Neuronal stem cell (in vitro differentiated cells): Measurements from ENCODE around the gene CLIC4.

Experiments used
- DNase-seq: peaks from one replicate; pipeline ENCODE4 v3.0.0-alpha.2; 2013; ENCODE audit warnings: low spot score
- H2AFZ ChIP-seq: one replicate; pipeline ENCODE4 v1.6.1; 2013; ENCODE audit warnings: mild to moderate bottlenecking, low read length, inconsistent platforms
- H2AK5ac ChIP-seq: 2 replicates; pipeline ENCODE4 v1.6.1; 2013; ENCODE audit warnings: low read depth, mild to moderate bottlenecking, inconsistent platforms, low read length, moderate library complexity, mixed read lengths
- H2BK120ac ChIP-seq: 2 replicates; pipeline ENCODE4 v1.6.1; 2013; ENCODE audit warnings: low read depth, mild to moderate bottlenecking, inconsistent platforms, low read length, moderate library complexity, mixed read lengths
- H2BK12ac ChIP-seq: one replicate; pipeline ENCODE4 v1.6.1; 2013; ENCODE audit warnings: low read length, inconsistent platforms
- H2BK15ac ChIP-seq: 2 replicates; pipeline ENCODE4 v1.6.1; 2013; ENCODE audit warnings: mild to moderate bottlenecking, low read length, inconsistent platforms, mixed read lengths
- H2BK5ac ChIP-seq: one replicate; pipeline ENCODE4 v1.6.1; 2013; ENCODE audit warnings: inconsistent platforms, mild to moderate bottlenecking, low read length, moderate library complexity
- H3K14ac ChIP-seq: one replicate; pipeline ENCODE4 v1.6.1; 2013; ENCODE audit warnings: low read length, inconsistent platforms
- H3K18ac ChIP-seq: 2 replicates; pipeline ENCODE4 v1.6.1; 2013; ENCODE audit warnings: low read length, inconsistent platforms
- H3K23ac ChIP-seq: 2 replicates; pipeline ENCODE4 v1.6.1; 2013; ENCODE audit warnings: low read depth, mild to moderate bottlenecking, mixed read lengths, low read length, inconsistent platforms; ENCODE audit not compliant: poor library complexity
- H3K27ac ChIP-seq: replicated peaks from 3 replicates; pipeline ENCODE4 v1.5.1; 2013; ENCODE audit warnings: low read length, inconsistent platforms
- H3K27me3 ChIP-seq, 3 experiments: 2 replicates each; pipeline ENCODE4 v1.6.1; 2013; ENCODE audit warnings: low read length in 3 of 3, mild to moderate bottlenecking in 2 of 3, inconsistent platforms in 1 of 3, low read depth in 1 of 3, mixed read lengths in 1 of 3, moderate library complexity in 1 of 3; ENCODE audit not compliant: control insufficient read depth in 3 of 3, insufficient read depth in 3 of 3
- H3K36me3 ChIP-seq, 2 donors: replicated peaks in 1 of 2; 2 replicates each; pipeline ENCODE4 v1.6.1; 2013; ENCODE audit warnings: low read length in 2 of 2; ENCODE audit not compliant: control insufficient read depth in 2 of 2, insufficient read depth in 2 of 2
- H3K4ac ChIP-seq: 2 replicates; pipeline ENCODE4 v1.6.1; 2013; ENCODE audit warnings: inconsistent platforms, mild to moderate bottlenecking, low read length, moderate library complexity
- H3K4me1 ChIP-seq, 2 donors: 1 replicate in 1 of 2; 2 replicates in 1 of 2; pipeline ENCODE4 v1.6.1; 2013; ENCODE audit warnings: low read length in 2 of 2, low read depth in 1 of 2; ENCODE audit not compliant: control insufficient read depth in 2 of 2, insufficient read depth in 1 of 2
- H3K4me2 ChIP-seq: one replicate; pipeline ENCODE4 v1.6.1; 2013; ENCODE audit warnings: mild to moderate bottlenecking, low read length, inconsistent platforms; ENCODE audit not compliant: insufficient read depth, poor library complexity, severe bottlenecking
- H3K4me3 ChIP-seq, 2 donors: 2 replicates each; pipeline ENCODE4 v1.5.1; 2013; ENCODE audit warnings: low read length in 2 of 2, mild to moderate bottlenecking in 2 of 2, inconsistent platforms in 1 of 2, moderate library complexity in 1 of 2
- H3K79me1 ChIP-seq: one replicate; pipeline ENCODE4 v1.6.1; 2013; ENCODE audit warnings: low read depth, mild to moderate bottlenecking, inconsistent platforms, low read length, moderate library complexity
- H3K9ac ChIP-seq: one replicate; pipeline ENCODE4 v1.6.1; 2013; ENCODE audit warnings: mild to moderate bottlenecking, low read depth, low read length, inconsistent platforms; ENCODE audit not compliant: poor library complexity
- H3K9me3 ChIP-seq, 2 donors: replicated peaks in 1 of 2; 2 replicates each; pipeline versions ENCODE3 to v1.6.1; 2013; ENCODE audit warnings: low read length in 2 of 2, mild to moderate bottlenecking in 2 of 2, inconsistent platforms in 1 of 2, low read depth in 1 of 2, mixed read lengths in 1 of 2, moderate library complexity in 1 of 2; ENCODE audit not compliant: control insufficient read depth in 2 of 2, insufficient read depth in 1 of 2
- H4K8ac ChIP-seq: one replicate; pipeline ENCODE4 v1.6.1; 2013; ENCODE audit warnings: low read depth, mild to moderate bottlenecking, inconsistent platforms, low read length, moderate library complexity
- H4K91ac ChIP-seq: one replicate; pipeline ENCODE4 v1.6.1; 2013; ENCODE audit warnings: low read length, low read depth, mild to moderate bottlenecking, inconsistent platforms; ENCODE audit not compliant: poor library complexity
- WGBS, 2 donors: extraction: QIAGEN DNeasy Blood & Tissue Kit; methylation state at CpG; one replicate each; pipeline ENCODE4 v1.1.7; 2013; ENCODE audit warnings: missing lambda C conversion rate in 2 of 2, mixed read lengths in 1 of 2; ENCODE audit not compliant: insufficient read length in 2 of 2, insufficient replicate concordance in 1 of 2; ENCODE audit errors: extremely low coverage in 2 of 2; 5-methylcytosine and 5-hydroxymethylcytosine counted together

Gene CLIC4

DNA sequence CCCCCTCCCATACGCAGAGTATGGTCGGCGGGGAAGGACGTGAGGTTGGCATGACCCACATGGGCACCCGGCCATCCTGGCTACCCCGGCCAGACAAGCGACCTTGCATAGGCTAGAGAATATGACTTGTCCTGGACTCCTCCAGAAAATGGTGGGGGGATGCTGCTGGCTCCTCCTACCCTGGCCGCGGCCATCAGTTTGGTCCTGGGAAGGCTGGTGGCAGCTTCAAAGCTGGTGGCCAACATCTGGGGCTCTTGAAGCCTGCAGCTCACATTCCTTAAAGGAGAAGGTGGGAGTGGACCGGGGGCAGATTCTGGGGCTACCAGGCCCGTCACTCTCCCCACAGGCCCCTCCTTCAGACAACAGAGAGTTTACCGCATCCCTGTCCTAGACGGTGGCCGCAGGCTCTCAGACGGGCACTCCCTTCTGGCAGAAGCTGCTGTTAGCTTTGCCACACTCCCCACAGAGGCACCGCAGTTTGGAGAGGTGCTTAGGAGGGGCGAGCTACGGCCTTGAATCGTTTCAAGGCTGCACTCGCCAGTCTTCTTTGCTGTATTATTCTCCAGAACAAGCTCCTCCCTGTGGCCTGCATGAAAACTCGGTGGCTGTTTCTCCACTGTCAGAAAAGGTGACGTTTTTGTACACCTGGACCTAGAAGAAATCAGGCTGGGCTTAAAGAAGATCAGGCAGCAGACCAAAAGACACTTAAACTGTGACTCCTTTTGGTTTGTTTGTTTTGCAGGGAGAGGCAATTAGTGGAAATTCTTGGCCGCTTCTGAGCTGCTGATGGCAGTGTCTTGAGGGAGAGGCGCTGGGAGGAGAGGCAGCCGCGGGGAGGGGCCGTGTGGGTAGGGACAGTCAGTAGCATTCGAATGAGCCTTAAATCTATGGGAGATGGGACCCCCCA is 116.8 kb downstream of the CLIC4 start:
- Histone ChIP-seq H3K27ac (no peak overlapping the region), H3K9ac (no peak overlapping the region), H2BK5ac (peak overlapping the region; percentile 20), H3K4me3 (no peak overlapping the region), H4K91ac (no peak overlapping the region), H2BK15ac (peak overlapping the region; percentile 91), H3K4ac (no peak overlapping the region), H3K14ac (no peak overlapping the region), H3K9me3 (no peaks in the 10 kb centered on the region), H3K4me1 (peaks cover 3 to 10% of the 10 kb centered on the region in 2 donors), H2AFZ (peak overlapping the region; percentile 75), H3K4me2 (no peak overlapping the region), H3K18ac (no peak overlapping the region), H2BK12ac (no peak overlapping the region), H4K8ac (no peak overlapping the region), H3K27me3 (peaks cover 0 to 47% (median 0%) of the 10 kb centered on the region in 3 experiments), H3K36me3 (no peaks in the 10 kb centered on the region), H3K23ac (peak overlapping the region; percentile 28), H3K79me1 (no peaks in the 10 kb centered on the region), H2BK120ac (peak overlapping the region; percentile 43), H2AK5ac (peak overlapping the region; percentile 66)
- no CpG with 5 or more reads among the region's 28 CpGs for WGBS, 2 donors
- no peak for DNase-seq

DNA sequence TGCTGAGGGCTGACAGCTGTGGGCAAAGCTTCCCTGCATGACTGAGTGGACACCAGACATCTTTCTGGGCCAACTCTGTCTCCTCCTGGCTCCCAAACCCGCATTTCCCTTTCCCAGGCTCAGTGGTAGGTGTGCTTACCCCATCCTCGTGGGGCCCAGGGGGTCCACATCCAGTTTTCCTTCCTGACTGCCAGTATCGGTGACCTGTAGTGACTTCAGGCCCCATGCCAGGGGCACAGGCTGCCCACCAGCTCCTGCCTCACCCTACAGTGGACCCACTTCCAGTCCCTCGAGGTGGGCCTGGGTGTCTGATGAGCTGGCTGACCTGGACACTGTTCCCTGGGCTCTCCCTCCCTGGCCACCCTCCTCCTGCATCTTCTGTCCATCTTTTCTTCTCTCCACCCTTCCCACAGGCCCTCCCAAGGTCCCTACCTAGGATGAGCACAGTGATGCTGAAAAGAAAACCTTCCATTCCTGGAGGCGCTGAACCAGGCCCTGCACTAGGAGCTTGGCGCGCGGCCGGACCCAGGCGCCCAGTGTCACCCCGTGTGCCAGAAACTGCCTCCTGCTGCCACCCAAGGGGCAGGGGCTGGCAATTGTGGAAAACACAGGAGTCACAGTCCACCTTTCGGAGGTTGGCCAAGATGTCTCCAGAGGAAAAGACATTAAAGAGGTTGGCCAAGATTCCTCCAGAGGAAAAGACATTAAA is 117.7 kb downstream of the CLIC4 start:
- no peak for DNase-seq
- whole genome bisulfite sequencing, 2 donors, result no CpG with 5 or more reads among the region's 12 CpGs

DNA sequence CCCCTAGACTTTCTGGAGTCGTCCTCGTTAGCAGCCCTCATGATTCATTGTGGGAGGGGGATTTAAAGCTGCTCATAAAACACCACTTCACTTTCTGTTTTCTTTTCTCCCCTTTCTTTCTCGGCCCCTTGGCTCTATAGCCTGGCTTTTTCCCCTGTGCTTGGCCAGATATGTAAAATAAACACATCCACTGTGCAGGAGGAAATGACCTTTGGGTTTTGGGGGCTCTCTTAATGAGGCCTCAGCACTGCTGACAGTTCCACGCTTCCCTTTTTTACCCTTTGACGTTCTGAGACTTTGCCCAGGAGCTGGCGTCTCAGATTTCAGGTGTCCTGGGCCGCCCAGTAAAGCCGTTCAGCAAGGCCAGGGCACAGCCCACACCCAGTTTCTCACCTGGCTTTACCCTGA is 119.1 kb downstream of the CLIC4 start:
- Histone ChIP-seq H2AFZ (peak overlapping the region; percentile 36), H3K18ac (no peak overlapping the region), H3K4me3 (no peak overlapping the region), H2BK15ac (no peak overlapping the region), H3K4ac (no peak overlapping the region), H3K14ac (no peak overlapping the region), H2BK5ac (no peak overlapping the region), H4K8ac (no peak overlapping the region), H2BK12ac (no peak overlapping the region), H3K4me2 (no peak overlapping the region), H3K23ac (no peak overlapping the region), H3K27ac (no peak overlapping the region), H3K9me3 (no peaks in the 10 kb centered on the region), H3K27me3 (peaks cover 0 to 64% (median 0%) of the 10 kb centered on the region in 3 experiments), H4K91ac (no peak overlapping the region), H2BK120ac (no peak overlapping the region), H3K4me1 (peaks cover 3 to 10% of the 10 kb centered on the region in 2 donors), H2AK5ac (no peak overlapping the region), H3K36me3 (no peaks in the 10 kb centered on the region), H3K79me1 (no peaks in the 10 kb centered on the region), H3K9ac (no peak overlapping the region)
- no peak for DNase-seq
- WGBS, 2 donors, result no CpG with 5 or more reads among the region's 8 CpGs

More for the DNA sequence above, 117.7 kb downstream of the CLIC4 start:
- Histone ChIP-seq H3K4me2 (no peak overlapping the region), H2BK12ac (no peak overlapping the region), H3K9ac (no peak overlapping the region), H3K14ac (no peak overlapping the region), H3K27me3 (peaks cover 0 to 56% (median 0%) of the 10 kb centered on the region in 3 experiments), H3K36me3 (no peaks in the 10 kb centered on the region), H2BK120ac (peak overlapping the region; percentile 43), H3K23ac (peak overlapping the region; percentile 29), H2AFZ (peak overlapping the region; percentile 75), H3K27ac (no peak overlapping the region), H3K4ac (no peak overlapping the region), H4K91ac (no peak overlapping the region), H3K9me3 (no peaks in the 10 kb centered on the region), H2AK5ac (peak overlapping the region; percentile 66), H3K4me3 (no peak overlapping the region), H3K79me1 (no peaks in the 10 kb centered on the region), H3K18ac (peak overlapping the region; percentile 50), H2BK15ac (peak overlapping the region; percentile 91), H2BK5ac (peak overlapping the region; percentile 42), H3K4me1 (peaks cover 3 to 10% of the 10 kb centered on the region in 2 donors), H4K8ac (no peak overlapping the region)

DNA sequence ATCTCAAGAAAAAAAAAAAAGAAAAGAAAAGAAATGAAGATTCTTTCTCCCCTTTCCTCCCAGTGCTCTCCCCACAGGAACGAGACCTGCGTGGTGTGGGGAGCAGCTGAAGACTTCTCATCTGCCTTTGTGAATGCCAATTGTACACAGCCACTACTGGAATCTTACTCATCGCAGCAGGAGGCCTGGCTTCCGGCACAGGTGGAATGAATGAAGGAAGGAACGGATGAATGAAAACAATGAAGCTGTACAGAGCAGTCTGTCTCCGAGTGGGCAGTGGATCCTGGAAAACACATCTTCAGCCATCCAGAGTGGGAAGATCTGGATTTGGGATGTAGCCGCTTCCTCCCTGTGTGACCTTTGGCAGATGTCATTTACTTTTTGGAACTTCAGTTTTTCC is 119.9 kb downstream of the CLIC4 start:
- Histone ChIP-seq H3K27ac (no peak overlapping the region), H4K91ac (no peak overlapping the region)

More for the DNA sequence above, 119.9 kb downstream of the CLIC4 start:
- Histone ChIP-seq H3K23ac (no peak overlapping the region), H3K36me3 (no peaks in the 10 kb centered on the region), H3K27me3 (peaks cover 0 to 64% (median 0%) of the 10 kb centered on the region in 3 experiments), H2BK5ac (no peak overlapping the region), H3K4me3 (no peak overlapping the region), H3K79me1 (no peaks in the 10 kb centered on the region), H3K9me3 (no peaks in the 10 kb centered on the region), H3K18ac (no peak overlapping the region), H3K4me2 (no peak overlapping the region), H2BK120ac (no peak overlapping the region), H2BK15ac (no peak overlapping the region), H3K4me1 (peaks cover 3 to 10% of the 10 kb centered on the region in 2 donors), H2AK5ac (no peak overlapping the region), H3K4ac (no peak overlapping the region), H2AFZ (no peak overlapping the region), H4K8ac (no peak overlapping the region), H3K9ac (no peak overlapping the region), H3K14ac (no peak overlapping the region), H2BK12ac (no peak overlapping the region)
- DNase-seq, result no peak
- no CpG with 5 or more reads among the region's 7 CpGs for WGBS, 2 donors
